Measurements from ENCODE around the gene AKAP12. TPM values are rescaled to one million over a fixed set of nuclear protein-coding genes. Genes with fewer than 3 reads are reported as not detected.

The AKAP12 gene
- total RNA-seq, 2 donors from 2014 or later = 102 to 167 TPM

GRCh38 chr6:151286214-151286613, 46.4 kb downstream of the AKAP12 start:
- no peak for ATAC-seq (ENCODE audit: insufficient number of reproducible peaks, low FRiP score, low read depth)
- Histone ChIP-seq H3K9me3 (no peaks in the 10 kb centered on the region), H3K4me3 (peak overlapping the region; percentile 1), H3K36me3 (no peaks in the 10 kb centered on the region), H3K4me1 (ENCODE audit: control insufficient read depth in 1 of 2, low read depth in 2 of 2) (peaks cover 7 to 31% of the 10 kb centered on the region in 2 donors), H3K27ac (no peak overlapping the region), H3K27me3 (replicated peaks; ENCODE audit: insufficient read depth) (no peaks in the 10 kb centered on the region)
- DNase-seq (ENCODE audit: low spot score) = no peak
- TF ChIP-seq CTCF (IDR thresholded peaks at IDR 0.05) = no peak

- no peak for DNase-seq (ENCODE audit: low spot score)
- TF ChIP-seq CTCF (IDR thresholded peaks at IDR 0.05) = no peak
- H3K27ac ChIP-seq = no peak overlapping the region
- H3K4me1 ChIP-seq (ENCODE audit: control insufficient read depth in 1 of 2, low read depth in 2 of 2) = peaks cover 7 to 56% of the 10 kb centered on the region in 2 donors
- H3K9me3 ChIP-seq = no peaks in the 10 kb centered on the region
- no peaks in the 10 kb centered on the region for H3K36me3 ChIP-seq
- H3K27me3 ChIP-seq (replicated peaks; ENCODE audit: insufficient read depth) = no peaks in the 10 kb centered on the region
- no peak overlapping the region for H3K4me3 ChIP-seq
- ATAC-seq (ENCODE audit: insufficient number of reproducible peaks, low FRiP score, low read depth) = no peak
Measured at GRCh38 chr6:151288712-151289398, 49.1 kb downstream of the AKAP12 start.

GRCh38 chr6:151289399-151290007, 49.7 kb downstream of the AKAP12 start:
- DNase-seq (ENCODE audit: low spot score) = no peak
- H3K9me3 ChIP-seq = no peaks in the 10 kb centered on the region
- no peak for ATAC-seq (ENCODE audit: insufficient number of reproducible peaks, low FRiP score, low read depth)
- no peak overlapping the region for H3K4me3 ChIP-seq
- no peaks in the 10 kb centered on the region for H3K36me3 ChIP-seq
- peaks cover 7 to 56% of the 10 kb centered on the region in 2 donors for H3K4me1 ChIP-seq (ENCODE audit: control insufficient read depth in 1 of 2, low read depth in 2 of 2)
- TF ChIP-seq CTCF (IDR thresholded peaks at IDR 0.05) = no peak
- H3K27ac ChIP-seq = no peak overlapping the region
- no peaks in the 10 kb centered on the region for H3K27me3 ChIP-seq (replicated peaks; ENCODE audit: insufficient read depth)

- peak overlapping the region in 1 of 2 donors; percentile 6 for H3K27ac ChIP-seq
- no peak for DNase-seq (ENCODE audit: low spot score)
- no peaks in the 10 kb centered on the region for H3K9me3 ChIP-seq
- no peaks in the 10 kb centered on the region for H3K27me3 ChIP-seq (replicated peaks; ENCODE audit: insufficient read depth)
- TF ChIP-seq CTCF (IDR thresholded peaks at IDR 0.05) = no peak
- peaks cover 2 to 54% of the 10 kb centered on the region in 2 donors for H3K4me1 ChIP-seq (ENCODE audit: control insufficient read depth in 1 of 2, low read depth in 2 of 2)
- H3K4me3 ChIP-seq = peak overlapping the region; percentile 15
- no peak for ATAC-seq (ENCODE audit: insufficient number of reproducible peaks, low FRiP score, low read depth)
- H3K36me3 ChIP-seq = no peaks in the 10 kb centered on the region
Measured at GRCh38 chr6:151290877-151291721, 51.3 kb downstream of the AKAP12 start.

GRCh38 chr6:151291722-151292059, 51.9 kb downstream of the AKAP12 start:
- DNase-seq (ENCODE audit: low spot score) (no peak), ATAC-seq (ENCODE audit: insufficient number of reproducible peaks, low FRiP score, low read depth) (no peak)
- no peak for TF ChIP-seq CTCF (IDR thresholded peaks at IDR 0.05)
- Histone ChIP-seq H3K4me3 (peak overlapping the region; percentile 15), H3K27ac (peak overlapping the region in 1 of 2 donors; percentile 3), H3K9me3 (no peaks in the 10 kb centered on the region), H3K4me1 (ENCODE audit: control insufficient read depth in 1 of 2, low read depth in 2 of 2) (peaks cover 2 to 48% of the 10 kb centered on the region in 2 donors), H3K27me3 (replicated peaks; ENCODE audit: insufficient read depth) (no peaks in the 10 kb centered on the region), H3K36me3 (no peaks in the 10 kb centered on the region)

Measured in thoracic aorta (tissue), 2 donors.